CD4-positive, CD25-positive, alpha-beta regulatory T cell (primary cell): ENCODE results near the gene SDK1. TPM values are rescaled to one million over a fixed set of nuclear protein-coding genes. Genes with fewer than 3 reads are reported as not detected.

ENCODE experiments used
- ATAC-seq, 2 donors: fragments of 150-1000 bp; cut with Tn5 transposase; one replicate each; pipeline ENCODE4 v1.10.0; 2021; ENCODE audit warnings: low read depth in 2 of 2, moderate number of reproducible peaks in 2 of 2, moderate library complexity in 1 of 2
- DNase-seq, 3 donors: peaks; one replicate each; pipeline versions ENCODE4 v3.0.0 to v3.0.0-alpha.2; 2012 to 2022; ENCODE audit warnings: mixed read lengths in 1 of 3
- H3K27ac ChIP-seq: one replicate; pipeline ENCODE4 v1.7.0; 2013; ENCODE audit warnings: mild to moderate bottlenecking, low read length; ENCODE audit not compliant: insufficient read depth, poor library complexity, severe bottlenecking
- H3K27me3 ChIP-seq: one replicate; pipeline ENCODE4 v1.7.0; 2013; ENCODE audit warnings: low read length; ENCODE audit not compliant: control insufficient read depth, insufficient read depth
- H3K36me3 ChIP-seq: one replicate; pipeline ENCODE4 v1.7.0; 2013; ENCODE audit warnings: mild to moderate bottlenecking, low read length, moderate library complexity; ENCODE audit not compliant: control insufficient read depth, insufficient read depth
- H3K4me1 ChIP-seq: 2 replicates; pipeline ENCODE4 v1.7.0; 2013; ENCODE audit warnings: mild to moderate bottlenecking, low read length; ENCODE audit not compliant: insufficient read depth, control insufficient read depth, poor library complexity, severe bottlenecking
- H3K4me3 ChIP-seq: one replicate; pipeline ENCODE4 v1.7.0; 2013; ENCODE audit warnings: low read depth, mild to moderate bottlenecking, low read length, moderate library complexity
- H3K9me3 ChIP-seq, 2 experiments: 1 replicate in 1 of 2; 2 replicates in 1 of 2; pipeline ENCODE4 v1.7.0; 2013; ENCODE audit warnings: low read length in 2 of 2, mild to moderate bottlenecking in 1 of 2, moderate library complexity in 1 of 2; ENCODE audit not compliant: control insufficient read depth in 2 of 2
- H3K27ac Mint-ChIP-seq, 3 donors: one replicate each; pipeline ENCODE4 v1.8.0; 2020 to 2022; ENCODE audit warnings: mild to moderate bottlenecking in 3 of 3, mixed read lengths in 3 of 3, moderate library complexity in 2 of 3
- H3K27me3 Mint-ChIP-seq: one replicate; pipeline ENCODE4 v1.8.0; 2022; ENCODE audit warnings: mild to moderate bottlenecking, mixed read lengths
- H3K36me3 Mint-ChIP-seq: one replicate; pipeline ENCODE4 v1.8.0; 2020; ENCODE audit warnings: mixed read lengths
- H3K4me1 Mint-ChIP-seq, 4 donors: one replicate each; pipeline ENCODE4 v1.8.0; 2020 to 2022; ENCODE audit warnings: mixed read lengths in 4 of 4, mild to moderate bottlenecking in 1 of 4
- H3K4me3 Mint-ChIP-seq, 4 donors: one replicate each; pipeline ENCODE4 v1.8.0; 2020 to 2022; ENCODE audit warnings: mild to moderate bottlenecking in 4 of 4, mixed read lengths in 4 of 4, moderate library complexity in 3 of 4
- H3K9me3 Mint-ChIP-seq, 7 donors: one replicate each; pipeline ENCODE4 v1.8.0; 2020 to 2022; ENCODE audit warnings: mixed read lengths in 7 of 7, mild to moderate bottlenecking in 3 of 7, moderate library complexity in 2 of 7
- polyA plus RNA-seq, 4 donors: library from polyadenylated mRNA; unstranded; fragments of 300-500 nt; fragmentation: Illumina TruSeq; gene quantifications; one replicate each; pipeline ENCODE4 v1.2.3, GENCODE V29; 2021
- total RNA-seq: library from RNA; stranded (reverse); gene quantifications from one replicate; pipeline ENCODE4 v1.2.3, GENCODE V29; 2022

Gene SDK1
- total and polyA plus RNA-seq, 5 donors from 2014 or later: 0.47 TPM; not detected in 4

GRCh38 chr7:4137552-4137951 is 836.5 kb downstream of the SDK1 start:
- no peak overlapping the region for H3K4me3 Mint-ChIP-seq
- H3K27ac Mint-ChIP-seq: no peak overlapping the region
- H3K36me3 ChIP-seq: no peaks in the 10 kb centered on the region
- no peaks in the 10 kb centered on the region for H3K27me3 Mint-ChIP-seq
- no peak overlapping the region for H3K27ac ChIP-seq
- DNase-seq (no peak), ATAC-seq (no peak)
- H3K9me3 ChIP-seq: no peaks in the 10 kb centered on the region
- H3K4me1 Mint-ChIP-seq: no peaks in the 10 kb centered on the region
- H3K4me1 ChIP-seq: no peaks in the 10 kb centered on the region
- no peak overlapping the region for H3K4me3 ChIP-seq
- no peaks in the 10 kb centered on the region for H3K27me3 ChIP-seq
- no peaks in the 10 kb centered on the region for H3K36me3 Mint-ChIP-seq
- H3K9me3 Mint-ChIP-seq: peaks cover 0 to 2% (median 0%) of the 10 kb centered on the region in 7 donors

GRCh38 chr7:4138866-4139265 is 837.8 kb downstream of the SDK1 start:
- Histone ChIP-seq H3K9me3 (no peaks in the 10 kb centered on the region), H3K27me3 (no peaks in the 10 kb centered on the region), H3K4me3 (no peak overlapping the region), H3K36me3 (no peaks in the 10 kb centered on the region), H3K4me1 (no peaks in the 10 kb centered on the region), H3K27ac (no peak overlapping the region)
- DNase-seq: no peak
- no peak for ATAC-seq
- no peaks in the 10 kb centered on the region for H3K4me1 Mint-ChIP-seq
- no peak overlapping the region for H3K4me3 Mint-ChIP-seq
- no peaks in the 10 kb centered on the region for H3K27me3 Mint-ChIP-seq
- no peak overlapping the region for H3K27ac Mint-ChIP-seq
- H3K9me3 Mint-ChIP-seq: peaks cover 0 to 2% (median 0%) of the 10 kb centered on the region in 7 donors
- no peaks in the 10 kb centered on the region for H3K36me3 Mint-ChIP-seq

DNA sequence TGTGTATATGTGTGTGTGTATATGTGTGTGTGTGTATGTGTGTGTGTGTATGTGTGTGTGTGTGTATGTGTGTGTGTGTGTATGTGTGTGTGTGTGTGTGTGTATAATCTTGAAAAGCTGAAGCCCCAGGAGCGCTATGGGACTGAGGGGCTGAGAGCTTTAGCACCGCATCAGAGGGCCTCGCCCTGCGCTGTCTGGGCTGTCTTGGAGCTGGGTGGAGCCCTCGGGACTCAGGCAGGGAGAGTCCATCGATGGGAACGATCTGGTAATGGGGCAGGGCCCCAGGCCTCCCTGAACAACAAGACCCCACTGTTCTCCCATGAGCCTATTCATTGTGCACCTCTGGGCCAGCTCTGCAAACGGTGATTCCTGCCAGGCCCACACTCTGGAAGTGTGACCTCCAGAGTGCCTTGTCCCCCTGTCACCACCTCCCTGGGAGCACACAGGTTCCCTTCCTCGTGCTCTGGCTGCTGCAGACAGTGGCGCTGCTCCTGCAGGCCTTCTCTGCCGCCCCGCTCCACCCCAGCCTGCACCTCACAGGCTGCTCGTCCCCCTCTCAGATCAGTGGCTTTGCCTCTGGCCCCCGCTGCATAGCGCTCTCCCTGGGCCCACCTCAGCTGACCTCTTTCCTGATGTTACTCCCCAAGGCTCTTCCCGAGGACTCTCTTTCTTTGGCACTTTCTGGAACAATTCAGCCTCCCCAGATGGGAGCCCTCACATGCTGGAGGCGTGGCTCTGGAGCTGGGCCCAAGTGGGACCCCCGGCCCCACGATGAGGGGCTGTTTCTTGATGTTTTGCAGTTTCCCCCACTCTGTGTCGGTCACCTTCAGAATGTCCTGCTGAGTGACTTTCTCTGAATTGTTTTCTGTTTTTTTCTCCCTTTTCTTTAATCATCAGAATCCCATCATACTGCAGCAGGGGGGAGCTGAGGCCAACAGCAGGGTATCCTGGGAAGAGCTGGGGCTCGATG is 838.9 kb downstream of the SDK1 start:
- no peak overlapping the region for H3K27ac ChIP-seq
- no peak overlapping the region for H3K4me3 ChIP-seq
- H3K27me3 Mint-ChIP-seq: no peaks in the 10 kb centered on the region
- no peaks in the 10 kb centered on the region for H3K27me3 ChIP-seq
- H3K4me3 Mint-ChIP-seq: no peak overlapping the region
- DNase-seq (no peak), ATAC-seq (no peak)
- peaks cover 0 to 2% (median 0%) of the 10 kb centered on the region in 7 donors for H3K9me3 Mint-ChIP-seq
- H3K36me3 Mint-ChIP-seq: no peaks in the 10 kb centered on the region
- H3K36me3 ChIP-seq: no peaks in the 10 kb centered on the region
- H3K27ac Mint-ChIP-seq: no peak overlapping the region
- no peaks in the 10 kb centered on the region for H3K4me1 ChIP-seq
- no peaks in the 10 kb centered on the region for H3K9me3 ChIP-seq
- H3K4me1 Mint-ChIP-seq: peaks cover 0 to 2% (median 0%) of the 10 kb centered on the region in 4 donors

- no peak overlapping the region for H3K27ac Mint-ChIP-seq
Measured at GRCh38 chr7:4140933-4141332, 839.9 kb downstream of the SDK1 start.

DNA sequence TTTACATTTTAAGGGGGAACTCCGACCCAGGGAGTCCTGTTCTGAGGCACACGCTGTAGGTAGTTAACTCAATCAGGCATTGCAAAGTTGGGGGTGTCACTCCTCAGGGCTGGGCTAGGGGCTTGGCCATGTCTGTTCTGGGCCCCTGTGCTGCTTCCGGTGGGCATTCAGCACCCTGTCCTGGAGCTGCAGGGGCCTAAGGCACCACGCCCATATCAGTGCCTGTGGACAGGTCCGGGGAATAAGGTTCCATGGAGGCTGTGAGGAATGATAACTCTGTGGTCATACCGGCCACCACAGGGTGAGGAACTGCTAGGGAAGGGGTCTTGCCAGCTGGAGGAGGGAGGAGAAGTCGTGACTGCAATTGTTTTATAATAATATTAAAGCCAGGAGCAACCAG is 842.0 kb downstream of the SDK1 start:
- ATAC-seq: no peak
- no peak overlapping the region for H3K27ac ChIP-seq
- no peak overlapping the region for H3K4me3 ChIP-seq
- no peaks in the 10 kb centered on the region for H3K36me3 ChIP-seq
- H3K9me3 Mint-ChIP-seq: peaks cover 0 to 2% (median 0%) of the 10 kb centered on the region in 7 donors
- no peaks in the 10 kb centered on the region for H3K9me3 ChIP-seq
- no peaks in the 10 kb centered on the region for H3K27me3 Mint-ChIP-seq
- H3K27ac Mint-ChIP-seq: no peak overlapping the region
- H3K27me3 ChIP-seq: no peaks in the 10 kb centered on the region
- peaks cover 0 to 2% (median 0%) of the 10 kb centered on the region in 4 donors for H3K4me1 Mint-ChIP-seq
- no peak for DNase-seq
- no peaks in the 10 kb centered on the region for H3K4me1 ChIP-seq
- H3K36me3 Mint-ChIP-seq: no peaks in the 10 kb centered on the region
- H3K4me3 Mint-ChIP-seq: no peak overlapping the region

More at GRCh38 chr7:4140933-4141332, 839.9 kb downstream of the SDK1 start:
- Mint-ChIP-seq H3K9me3 (peaks cover 0 to 2% (median 0%) of the 10 kb centered on the region in 7 donors), H3K36me3 (no peaks in the 10 kb centered on the region), H3K4me3 (no peak overlapping the region), H3K4me1 (peaks cover 0 to 2% (median 0%) of the 10 kb centered on the region in 4 donors), H3K27me3 (no peaks in the 10 kb centered on the region)
- no peak overlapping the region for H3K4me3 ChIP-seq
- H3K9me3 ChIP-seq: no peaks in the 10 kb centered on the region
- H3K27me3 ChIP-seq: no peaks in the 10 kb centered on the region
- DNase-seq (no peak), ATAC-seq (no peak)
- no peak overlapping the region for H3K27ac ChIP-seq
- H3K4me1 ChIP-seq: no peaks in the 10 kb centered on the region
- H3K36me3 ChIP-seq: no peaks in the 10 kb centered on the region

GRCh38 chr7:4143511-4144171 is 842.6 kb downstream of the SDK1 start:
- H3K4me3 Mint-ChIP-seq: no peak overlapping the region
- ATAC-seq: no peak

DNA sequence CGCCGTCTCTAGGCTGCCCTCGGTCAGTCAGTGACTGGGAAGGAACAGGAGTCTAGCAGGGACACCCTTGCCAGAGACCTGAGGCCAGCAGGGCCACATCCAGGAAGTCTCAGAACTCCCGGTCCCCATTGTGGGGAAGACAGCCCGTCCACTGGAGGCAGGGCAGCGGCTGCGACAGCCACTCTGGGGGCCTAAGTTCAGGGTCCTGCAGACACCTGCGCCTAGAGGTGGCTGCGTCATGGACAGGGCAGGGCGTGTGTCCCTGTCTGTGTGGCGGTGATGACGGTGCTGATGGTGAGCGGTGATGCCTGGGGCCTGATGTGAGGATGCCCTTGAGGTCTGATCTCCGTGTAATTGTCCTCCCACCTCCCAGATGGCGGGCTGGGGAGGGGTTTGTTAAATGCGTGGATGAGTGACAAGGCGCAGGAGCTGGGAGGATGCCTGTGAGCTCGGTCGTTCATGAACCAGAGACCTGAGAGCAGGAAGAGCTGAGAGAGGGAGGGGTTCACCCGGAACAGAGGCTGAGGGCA is 843.2 kb downstream of the SDK1 start:
- H3K9me3 Mint-ChIP-seq: no peaks in the 10 kb centered on the region
- H3K27ac Mint-ChIP-seq: no peak overlapping the region
- H3K4me1 Mint-ChIP-seq: peaks cover 0 to 2% (median 0%) of the 10 kb centered on the region in 4 donors
- no peak for DNase-seq
- Histone ChIP-seq H3K36me3 (no peaks in the 10 kb centered on the region), H3K4me1 (no peaks in the 10 kb centered on the region), H3K9me3 (no peaks in the 10 kb centered on the region), H3K4me3 (no peak overlapping the region), H3K27me3 (no peaks in the 10 kb centered on the region), H3K27ac (no peak overlapping the region)
- no peak for ATAC-seq
- H3K27me3 Mint-ChIP-seq: no peaks in the 10 kb centered on the region
- no peak overlapping the region for H3K4me3 Mint-ChIP-seq
- H3K36me3 Mint-ChIP-seq: no peaks in the 10 kb centered on the region

More at GRCh38 chr7:4143511-4144171, 842.6 kb downstream of the SDK1 start:
- H3K36me3 ChIP-seq: no peaks in the 10 kb centered on the region
- no peaks in the 10 kb centered on the region for H3K27me3 ChIP-seq
- Mint-ChIP-seq H3K27me3 (no peaks in the 10 kb centered on the region), H3K4me1 (peaks cover 0 to 2% (median 0%) of the 10 kb centered on the region in 4 donors), H3K27ac (no peak overlapping the region), H3K36me3 (no peaks in the 10 kb centered on the region), H3K9me3 (peaks cover 0 to 1% (median 0%) of the 10 kb centered on the region in 7 donors)
- no peaks in the 10 kb centered on the region for H3K9me3 ChIP-seq
- no peak for DNase-seq
- no peak overlapping the region for H3K27ac ChIP-seq
- H3K4me3 ChIP-seq: no peak overlapping the region
- no peaks in the 10 kb centered on the region for H3K4me1 ChIP-seq
